Ishikawa (cell line): ENCODE measurements around the gene ECE2.
A peak's percentile ranks its signal among the peaks of the same experiment; 100 is the strongest.

Experiments used
- CEBPB ChIP-seq: IDR thresholded peaks from 2 replicates; pipeline ENCODE4 v1.6.1; 2012
- CREB1 ChIP-seq: IDR thresholded peaks from 2 replicates; pipeline ENCODE4 v1.6.1; 2012; ENCODE audit warnings: low read depth
- EGR1 ChIP-seq: IDR thresholded peaks from 2 replicates; pipeline ENCODE4 v1.6.1; 2012
- EP300 ChIP-seq: IDR thresholded peaks from 2 replicates; pipeline ENCODE4 v1.6.1; 2012; ENCODE audit warnings: borderline replicate concordance
- FOXM1 ChIP-seq: IDR thresholded peaks from 2 replicates; pipeline ENCODE4 v1.6.1; 2012; ENCODE audit warnings: low read depth, borderline replicate concordance
- NFIC ChIP-seq: IDR thresholded peaks from 2 replicates; pipeline ENCODE4 v1.6.1; 2012
- RAD21 ChIP-seq: IDR thresholded peaks from 2 replicates; pipeline ENCODE4 v1.6.1; 2012; ENCODE audit warnings: low read depth
- REST ChIP-seq: IDR thresholded peaks from 2 replicates; pipeline ENCODE4 v1.6.1; 2012; ENCODE audit warnings: low read depth, mild to moderate bottlenecking
- TAF1 ChIP-seq: IDR thresholded peaks from 2 replicates; pipeline ENCODE4 v1.6.1; 2012; ENCODE audit warnings: low read depth, mild to moderate bottlenecking
- TCF12 ChIP-seq: IDR thresholded peaks from 2 replicates; pipeline ENCODE4 v1.6.1; 2012; ENCODE audit warnings: low read depth
- TEAD4 ChIP-seq: IDR thresholded peaks from 2 replicates; pipeline ENCODE4 v1.6.1; 2012
- YY1 ChIP-seq: IDR thresholded peaks from 2 replicates; pipeline ENCODE4 v1.6.1; 2012; ENCODE audit warnings: low read depth
- ZBTB7A ChIP-seq: IDR thresholded peaks from 2 replicates; pipeline ENCODE4 v1.6.1; 2012; ENCODE audit warnings: low read depth
- TF ChIP-seq, protein P1 (sequence below): IDR thresholded peaks from 2 replicates; pipeline ENCODE4 v1.6.1; 2012
- TF ChIP-seq, protein P2 (sequence below): IDR thresholded peaks from 2 replicates; pipeline ENCODE4 v1.6.1; 2012

ECE2 gene

GRCh38 chr3:184239708-184240107 lies 36.1 kb upstream of the ECE2 start:
- TF ChIP-seq, protein P1, sequence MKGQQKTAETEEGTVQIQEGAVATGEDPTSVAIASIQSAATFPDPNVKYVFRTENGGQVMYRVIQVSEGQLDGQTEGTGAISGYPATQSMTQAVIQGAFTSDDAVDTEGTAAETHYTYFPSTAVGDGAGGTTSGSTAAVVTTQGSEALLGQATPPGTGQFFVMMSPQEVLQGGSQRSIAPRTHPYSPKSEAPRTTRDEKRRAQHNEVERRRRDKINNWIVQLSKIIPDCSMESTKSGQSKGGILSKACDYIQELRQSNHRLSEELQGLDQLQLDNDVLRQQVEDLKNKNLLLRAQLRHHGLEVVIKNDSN: no peak
- TF ChIP-seq, protein P2, sequence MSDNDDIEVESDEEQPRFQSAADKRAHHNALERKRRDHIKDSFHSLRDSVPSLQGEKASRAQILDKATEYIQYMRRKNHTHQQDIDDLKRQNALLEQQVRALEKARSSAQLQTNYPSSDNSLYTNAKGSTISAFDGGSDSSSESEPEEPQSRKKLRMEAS: no peak
- no peak for TF ChIP-seq CEBPB
- TF ChIP-seq TCF12: no peak
- TF ChIP-seq RAD21: no peak

- TF ChIP-seq ZBTB7A (no peak), NFIC (no peak), REST (peak; percentile 95), TEAD4 (0 out of 2 replicates have a peak, but pooled peaks have one; percentile 28)
- TF ChIP-seq, protein P2: peak; percentile 46; the same call in 1 of the 2 replicates
These were observed 35.3 kb upstream of the ECE2 start for GRCh38 chr3:184240384-184241140.

GRCh38 chr3:184241141-184241446 lies 34.7 kb upstream of the ECE2 start:
- no peak for TF ChIP-seq FOXM1
- TF ChIP-seq, protein P1: no peak
- TF ChIP-seq, protein P2: no peak
- TF ChIP-seq NFIC: no peak
- no peak for TF ChIP-seq REST
- no peak for TF ChIP-seq TAF1
- TF ChIP-seq CREB1: no peak
- no peak for TF ChIP-seq RAD21
- TF ChIP-seq CEBPB: no peak
- TF ChIP-seq TEAD4: no peak
- no peak for TF ChIP-seq EGR1
- no peak for TF ChIP-seq EP300
- no peak for TF ChIP-seq ZBTB7A
- no peak for TF ChIP-seq YY1

DNA sequence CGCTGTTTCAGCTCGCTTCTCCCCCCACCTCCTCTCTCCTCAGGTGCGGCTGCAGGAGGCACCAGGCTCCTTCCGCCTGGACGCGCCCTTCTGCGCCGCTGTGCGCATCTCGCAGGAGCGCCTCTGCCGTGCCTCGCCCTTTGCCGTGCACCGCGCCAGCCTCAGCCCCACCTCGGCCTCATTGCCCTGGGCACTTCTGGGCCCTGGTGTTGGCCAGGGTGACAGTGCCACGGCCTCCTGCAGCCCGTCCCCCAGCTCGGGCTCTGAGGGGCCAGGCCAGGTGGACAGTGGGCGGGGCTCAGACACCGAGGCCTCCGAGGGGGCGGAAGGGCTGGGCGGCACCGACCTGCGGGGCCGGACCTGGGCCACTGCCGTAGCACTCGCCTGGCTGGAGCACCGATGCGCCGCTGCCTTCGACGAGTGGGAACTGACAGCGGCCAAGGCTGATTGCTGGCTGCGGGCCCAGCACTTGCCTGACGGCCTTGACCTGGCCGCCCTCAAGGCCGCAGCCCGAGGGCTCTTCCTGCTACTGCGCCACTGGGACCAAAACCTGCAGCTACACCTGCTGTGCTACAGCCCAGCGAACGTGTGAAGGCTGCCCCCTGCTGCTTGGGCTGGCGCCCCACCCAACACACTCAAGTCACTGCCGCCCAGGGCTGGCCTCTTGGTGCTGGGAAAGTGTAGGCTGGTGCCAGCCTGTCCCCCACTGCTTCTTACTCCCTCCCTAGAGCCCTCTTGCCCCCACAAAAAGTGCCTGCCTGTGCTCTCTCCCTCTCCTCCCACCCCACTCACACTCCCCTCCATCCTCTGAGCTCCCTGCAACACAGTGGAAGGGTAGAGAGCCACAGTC lies 34.1 kb upstream of the ECE2 start:
- TF ChIP-seq NFIC (no peak), CEBPB (no peak), EP300 (no peak), FOXM1 (no peak), RAD21 (peak; percentile 51), YY1 (no peak), CREB1 (no peak), ZBTB7A (no peak), TCF12 (no peak), EGR1 (no peak), TEAD4 (no peak), REST (0 out of 2 replicates have a peak, but pooled peaks have one; percentile 3), TAF1 (no peak)
- TF ChIP-seq, protein P1: no peak
- TF ChIP-seq, protein P2: peak; percentile 21; the same call in 1 of the 2 replicates
